Suprapubic skin (tissue), 4 donors: ENCODE data around the gene TMEM100. TPM values are rescaled to one million over a fixed set of nuclear protein-coding genes. Genes with fewer than 3 reads are reported as not detected.

ENCODE experiments used
- DNase-seq, 2 donors: peaks; one replicate each; pipeline ENCODE4 v3.0.0-alpha.2; 2019; ENCODE audit warnings: low spot score in 2 of 2
- H3K27ac ChIP-seq: fragments of 200-600 bp; sonication (generic); one replicate; pipeline ENCODE4 v1.5.1; 2019
- H3K27me3 ChIP-seq: fragments of 200-600 bp; sonication (generic); one replicate; pipeline ENCODE4 v1.5.1; 2019
- H3K36me3 ChIP-seq: fragments of 200-600 bp; sonication (generic); one replicate; pipeline ENCODE4 v1.5.1; 2019
- H3K4me1 ChIP-seq: fragments of 200-600 bp; sonication (generic); one replicate; pipeline ENCODE4 v1.5.1; 2019
- H3K4me3 ChIP-seq: fragments of 200-600 bp; sonication (generic); one replicate; pipeline ENCODE4 v1.5.1; 2019; ENCODE audit warnings: mild to moderate bottlenecking
- H3K9me3 ChIP-seq: fragments of 200-600 bp; sonication (generic); one replicate; pipeline ENCODE4 v1.5.1; 2019
- CTCF ChIP-seq, 2 donors: fragments of 200-600 bp in 1 of 2; fragments of 450-650 bp in 1 of 2; sonication (generic) in 1 of 2; IDR thresholded peaks; one replicate each; pipeline ENCODE4 v1.5.1; 2016 to 2019; ENCODE audit warnings: antibody characterized with exemption in 2 of 2, mild to moderate bottlenecking in 1 of 2, moderate library complexity in 1 of 2
- EP300 ChIP-seq: sonication (generic); formaldehyde crosslinking; IDR thresholded peaks from one replicate; pipeline ENCODE4 v1.6.1; 2017; ENCODE audit warnings: antibody characterized with exemption
- POLR2A ChIP-seq, 2 donors: fragments of 450-650 bp; IDR thresholded peaks; one replicate each; pipeline ENCODE4 v1.6.1; 2017; ENCODE audit warnings: antibody characterized with exemption in 2 of 2, mild to moderate bottlenecking in 2 of 2, moderate library complexity in 2 of 2
- POLR2AphosphoS5 ChIP-seq, 3 donors: sonication (generic); formaldehyde crosslinking; IDR thresholded peaks; one replicate each; pipeline ENCODE4 v1.6.1; 2017; ENCODE audit warnings: antibody characterized with exemption in 3 of 3
- WGBS: methylation state at CpG from one replicate; pipeline ENCODE4 v1.1.5; 2018; 5-methylcytosine and 5-hydroxymethylcytosine counted together
- total RNA-seq, 4 donors: library from RNA; depleted of rRNA; stranded (reverse); fragments of >200 nt; gene quantifications; one replicate each; pipeline ENCODE4 v1.1.0, GENCODE V29; 2016

Gene TMEM100
- total RNA-seq, 4 donors from 2014 or later, result 1.7 to 2.9 (median 2.4) TPM

- Histone ChIP-seq H3K9me3 (no peaks in the 10 kb centered on the region), H3K4me3 (no peak overlapping the region), H3K27ac (no peak overlapping the region), H3K4me1 (no peaks in the 10 kb centered on the region), H3K27me3 (no peaks in the 10 kb centered on the region), H3K36me3 (no peaks in the 10 kb centered on the region)
- no peak for DNase-seq
- 77% methylated on average over 1 of the region's 1 CpG for WGBS
- TF ChIP-seq POLR2AphosphoS5 (IDR thresholded peaks at IDR 0.05) (no peak), CTCF (IDR thresholded peaks at IDR 0.05) (no peak), POLR2A (IDR thresholded peaks at IDR 0.05) (no peak), EP300 (no peak)
Measured at GRCh38 chr17:55681342-55681700, 41.3 kb downstream of the TMEM100 start.

GRCh38 chr17:55680686-55681341 is 41.9 kb downstream of the TMEM100 start:
- Histone ChIP-seq H3K27ac (no peak overlapping the region), H3K27me3 (no peaks in the 10 kb centered on the region), H3K4me3 (no peak overlapping the region), H3K36me3 (no peaks in the 10 kb centered on the region), H3K4me1 (no peaks in the 10 kb centered on the region), H3K9me3 (no peaks in the 10 kb centered on the region)
- no peak for DNase-seq
- no peak for TF ChIP-seq POLR2A (IDR thresholded peaks at IDR 0.05)
- no peak for TF ChIP-seq POLR2AphosphoS5 (IDR thresholded peaks at IDR 0.05)
- WGBS, result 89% methylated on average over 4 of the region's 4 CpGs

- no peak for DNase-seq
- Histone ChIP-seq H3K27ac (no peak overlapping the region), H3K36me3 (no peaks in the 10 kb centered on the region), H3K4me3 (no peak overlapping the region), H3K9me3 (no peaks in the 10 kb centered on the region), H3K4me1 (peaks cover 8% of the 10 kb centered on the region), H3K27me3 (no peaks in the 10 kb centered on the region)
- 63% methylated on average over 1 of the region's 1 CpG for WGBS
- no peak for TF ChIP-seq CTCF (IDR thresholded peaks at IDR 0.05)
- TF ChIP-seq POLR2AphosphoS5 (IDR thresholded peaks at IDR 0.05), result no peak
- TF ChIP-seq EP300, result no peak
- no peak for TF ChIP-seq POLR2A (IDR thresholded peaks at IDR 0.05)
Measured at GRCh38 chr17:55677446-55677845, 45.2 kb downstream of the TMEM100 start.

- TF ChIP-seq POLR2AphosphoS5 (IDR thresholded peaks at IDR 0.05) (no peak), POLR2A (IDR thresholded peaks at IDR 0.05) (no peak), CTCF (IDR thresholded peaks at IDR 0.05) (no peak), EP300 (no peak)
- 85% methylated on average over 1 of the region's 1 CpG for WGBS
- no peaks in the 10 kb centered on the region for H3K9me3 ChIP-seq
- peaks cover 13% of the 10 kb centered on the region for H3K4me1 ChIP-seq
- DNase-seq, result no peak
- no peaks in the 10 kb centered on the region for H3K36me3 ChIP-seq
- H3K4me3 ChIP-seq, result no peak overlapping the region
- no peak overlapping the region for H3K27ac ChIP-seq
- H3K27me3 ChIP-seq, result no peaks in the 10 kb centered on the region
Measured at GRCh38 chr17:55676274-55676673, 46.4 kb downstream of the TMEM100 start.

GRCh38 chr17:55673743-55674506 is 48.7 kb downstream of the TMEM100 start:
- Histone ChIP-seq H3K27me3 (no peaks in the 10 kb centered on the region), H3K9me3 (no peaks in the 10 kb centered on the region), H3K27ac (no peak overlapping the region), H3K4me1 (peaks cover 13% of the 10 kb centered on the region), H3K36me3 (no peaks in the 10 kb centered on the region), H3K4me3 (no peak overlapping the region)
- no peak for DNase-seq
- TF ChIP-seq POLR2A (IDR thresholded peaks at IDR 0.05) (no peak), CTCF (IDR thresholded peaks at IDR 0.05) (no peak), POLR2AphosphoS5 (IDR thresholded peaks at IDR 0.05) (no peak), EP300 (no peak)
- WGBS, result 55% methylated on average over 3 of the region's 3 CpGs
